GM18517 (cell line): ENCODE data around the gene CRYZL1.

Experiments
- ATAC-seq: cut with Tn5 transposase; IDR thresholded peaks from one replicate; pipeline ENCODE4 v1.9.1; 2021; ENCODE audit warnings: mild to moderate bottlenecking, moderate library complexity; ENCODE audit not compliant: unreplicated experiment

CRYZL1 gene

DNA sequence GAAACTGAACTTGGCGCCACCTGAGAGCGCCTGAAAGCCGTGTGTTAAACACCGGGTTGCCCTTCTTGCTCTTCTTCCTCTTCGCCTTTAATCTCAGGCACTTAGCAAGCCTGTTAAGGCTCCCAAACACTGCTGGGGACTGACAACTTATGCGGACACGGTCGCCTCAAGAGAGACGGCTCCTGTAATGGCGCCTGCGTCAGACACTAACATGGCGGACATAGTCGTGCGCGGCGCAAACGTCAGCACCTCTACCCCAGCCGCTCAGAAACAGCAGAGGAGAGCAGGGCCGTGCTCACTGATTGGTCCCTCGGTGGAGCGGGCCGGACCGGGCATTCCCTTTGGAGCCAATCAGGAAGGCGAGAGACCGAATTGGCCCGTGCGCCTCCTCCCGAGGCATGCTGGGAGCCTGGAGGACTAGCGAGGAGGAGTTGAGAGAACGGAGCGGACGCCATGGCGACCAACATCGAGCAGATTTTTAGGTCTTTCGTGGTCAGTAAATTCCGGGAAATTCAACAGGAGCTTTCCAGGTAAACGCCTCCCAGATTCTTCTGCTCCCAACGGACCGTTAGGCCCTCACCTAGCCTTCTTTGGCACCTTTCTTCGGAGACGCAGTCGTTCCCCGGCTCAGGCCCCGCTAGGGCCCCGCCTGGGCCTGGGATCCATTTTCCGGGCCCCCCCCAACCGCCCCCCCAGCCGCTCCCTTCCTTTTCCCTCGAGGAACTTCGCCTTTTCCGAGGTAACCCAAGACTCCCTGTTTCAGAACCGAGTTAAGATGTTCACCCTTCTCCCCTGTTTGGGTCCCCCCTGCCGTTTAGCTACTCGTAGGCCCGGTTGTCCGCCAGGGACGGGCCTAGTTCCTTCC lies 98.7 kb downstream of the CRYZL1 start, which contains the start of gene SON:
Gene SON, plus strand, starts transcription at position 399 of the 865 bp plus-strand sequence. Its CDS starts 55 bp downstream, at position 454.
- ATAC-seq, result peak; percentile 81

GRCh38 chr21:33541756-33542639 lies 99.5 kb downstream of the CRYZL1 start, which contains the start of gene GART:
Gene GART, minus strand, starts transcription at chr21:33542117. Its CDS starts 2,802 bp downstream, at chr21:33539315.
- peak; percentile 50 for ATAC-seq

DNA sequence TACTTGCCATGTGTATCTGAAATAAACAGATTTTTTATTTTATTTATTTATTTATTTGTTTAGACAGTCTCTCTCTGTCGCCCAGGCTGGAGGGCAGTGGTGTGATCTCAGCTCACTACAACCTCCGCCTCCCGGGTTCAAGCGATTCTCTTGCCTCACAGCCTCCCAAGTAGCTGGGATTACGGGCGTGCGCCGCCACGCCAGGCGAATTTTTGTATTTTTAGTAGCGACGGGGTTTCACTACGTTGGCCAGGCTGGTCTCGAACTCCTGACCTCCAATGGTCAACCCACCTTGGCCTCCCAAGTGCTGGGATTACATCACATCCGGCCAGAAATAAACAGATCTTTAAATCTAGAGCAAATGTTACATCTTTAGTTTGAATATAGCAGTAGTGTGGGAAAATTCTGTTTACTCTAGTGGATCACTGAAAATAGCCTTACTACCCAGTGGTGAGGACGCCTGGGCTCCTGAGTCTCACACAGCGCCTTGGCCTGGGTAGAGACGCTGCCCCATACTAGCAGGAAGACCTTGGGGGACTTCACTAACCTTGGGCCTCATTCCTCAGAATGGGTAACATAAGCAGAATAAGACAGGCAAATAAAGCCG lies 100.3 kb downstream of the CRYZL1 start:
- no peak for ATAC-seq

- ATAC-seq, result no peak
Observed at GRCh38 chr21:33540711-33541104, 100.8 kb downstream of the CRYZL1 start.

- ATAC-seq, result no peak
Observed at GRCh38 chr21:33539616-33540015, 101.9 kb downstream of the CRYZL1 start.
